K562 (cell line): ENCODE measurements around the gene C1QC. TPM values are rescaled to one million over a fixed set of nuclear protein-coding genes. Genes with fewer than 3 reads are reported as not detected.

Experiments
- ATAC-seq: fragments of 200-7000 bp; cut with Tn5 transposase; 3 replicates; pipeline ENCODE4 v1.9.1; 2020; ENCODE audit warnings: moderate library complexity
- BruUV-seq: library from RNA; stranded (reverse); fragments of 400-500 nt; replicated peaks from 2 replicates; lab custom pipeline; 2021; lab: Mats Ljungman, UMichigan
- CTCF ChIA-PET: fragments of 300-600 bp; formaldehyde crosslinking; extraction: SDS; loops from one replicate; lab custom pipeline; 2021; ENCODE audit warnings: low intra/inter-chr PET ratio; lab: Yijun Ruan, JAX
- POLR2A ChIA-PET: fragments of 300-600, 350-650 bp; sonication (Branson Sonifier 250); formaldehyde crosslinking; extraction: SDS; loops from one replicate; lab custom pipeline; 2021; ENCODE audit warnings: antibody characterized with exemption, inconsistent platforms; lab: Yijun Ruan, JAX
- DNase-seq, 4 experiments: peaks; one replicate each; pipeline versions ENCODE4 v3.0.0 to v3.0.0-alpha.2; 2011 to 2018; ENCODE audit warnings: low spot score in 3 of 4, mixed read lengths in 3 of 4; ENCODE audit errors: extremely low read depth in 1 of 4
- FAIRE-seq: peaks from 2 replicates; lab custom pipeline; 2011; peaks lifted over from hg19 to GRCh38; lab: Jason Lieb, UNC
- H2AFZ ChIP-seq: 2 replicates; pipeline ENCODE4 v1.6.0; 2011; ENCODE audit warnings: low read depth, low read length, control low read depth, inconsistent platforms
- H3K27ac ChIP-seq: fragments of 200-600 bp; 3 replicates; pipeline ENCODE4 v1.8.0; 2011; ENCODE audit warnings: low read depth, mild to moderate bottlenecking, control low read depth, inconsistent platforms, low read length, moderate library complexity, mixed read lengths; ENCODE audit errors: extremely low read depth
- H3K27me3 ChIP-seq, 2 experiments: fragments of 300-600 bp in 1 of 2; 2 replicates in 1 of 2; 3 replicates in 1 of 2; pipeline versions ENCODE4 v1.6.0 to v1.8.0; 2011; ENCODE audit warnings: inconsistent platforms in 2 of 2, low read length in 2 of 2, mild to moderate bottlenecking in 1 of 2, mixed read lengths in 1 of 2, moderate library complexity in 1 of 2; ENCODE audit not compliant: control insufficient read depth in 2 of 2, insufficient read depth in 2 of 2
- H3K36me3 ChIP-seq: fragments of 300-600 bp; 3 replicates; pipeline ENCODE4 v1.8.0; 2011; ENCODE audit warnings: mild to moderate bottlenecking, low read length, inconsistent platforms; ENCODE audit not compliant: control insufficient read depth, insufficient read depth
- H3K4me1 ChIP-seq, 2 experiments: fragments of 200-600 bp in 1 of 2; replicated peaks in 1 of 2; 2 replicates in 1 of 2; 3 replicates in 1 of 2; pipeline versions ENCODE4 v1.5.1 to v1.8.0; 2011; ENCODE audit warnings: inconsistent platforms in 2 of 2, low read length in 2 of 2, mild to moderate bottlenecking in 1 of 2, mixed read lengths in 1 of 2, moderate library complexity in 1 of 2; ENCODE audit not compliant: control insufficient read depth in 2 of 2, insufficient read depth in 2 of 2
- H3K4me2 ChIP-seq: 2 replicates; pipeline ENCODE4 v1.6.1; 2011; ENCODE audit warnings: low read length, control low read depth, inconsistent platforms, mixed read lengths; ENCODE audit not compliant: insufficient read depth
- H3K4me3 ChIP-seq: fragments of 200-600 bp; sonication (generic), shearing (Covaris generic); 2 replicates; pipeline ENCODE4 v1.5.1; 2016; ENCODE audit warnings: control low read depth, inconsistent platforms
- H3K79me2 ChIP-seq: fragments of 200-600 bp; 3 replicates; pipeline ENCODE4 v1.8.0; 2011; ENCODE audit warnings: low read length, inconsistent platforms; ENCODE audit not compliant: control insufficient read depth, insufficient read depth
- H3K9ac ChIP-seq, 2 experiments: 2 replicates each; pipeline versions ENCODE4 v1.6.0 to v1.6.1; 2011; ENCODE audit warnings: low read depth in 2 of 2, low read length in 2 of 2, control low read depth in 1 of 2, inconsistent platforms in 1 of 2, mild to moderate bottlenecking in 1 of 2, mixed read lengths in 1 of 2; ENCODE audit not compliant: insufficient read depth in 1 of 2
- H3K9me1 ChIP-seq: one replicate; pipeline ENCODE4 v1.6.0; 2011; ENCODE audit warnings: inconsistent platforms, mild to moderate bottlenecking, low read length, moderate library complexity; ENCODE audit not compliant: control insufficient read depth, insufficient read depth
- H3K9me3 ChIP-seq: replicated peaks from 2 replicates; pipeline ENCODE4 v1.5.1; 2011; ENCODE audit warnings: low read depth, low read length, inconsistent platforms; ENCODE audit not compliant: control insufficient read depth, insufficient read depth
- H4K20me1 ChIP-seq: replicated peaks from 2 replicates; pipeline ENCODE4 v1.6.1; 2011; ENCODE audit warnings: low read length, inconsistent platforms, mixed read lengths; ENCODE audit not compliant: control insufficient read depth, insufficient read depth
- EHMT2 ChIP-seq: fragments of 450-650 bp; IDR thresholded peaks from 2 replicates; pipeline ENCODE4 v1.6.1; 2018; ENCODE audit warnings: antibody characterized with exemption
- ETV1 ChIP-seq: fragments of 450-650 bp; conservative IDR thresholded peaks from 2 replicates; pipeline ENCODE4 v1.6.1; 2016; ENCODE audit warnings: missing genetic modification characterization, control low read depth, low read depth, missing compliant biosample characterization
- FOXA3 ChIP-seq, 2 experiments: fragments of 450-650 bp in 1 of 2; sonication (generic) in 1 of 2; formaldehyde crosslinking; IDR thresholded peaks in 1 of 2; conservative IDR thresholded peaks in 1 of 2; 2 replicates each; pipeline versions ENCODE4 v1.4.0 to v1.8.0; 2020 to 2022; ENCODE audit warnings: mild to moderate bottlenecking in 2 of 2, missing genetic modification reagents in 1 of 2
- MIER1 ChIP-seq: fragments of 450-650 bp; IDR thresholded peaks from 2 replicates; pipeline ENCODE4 v1.6.1; 2016; ENCODE audit warnings: antibody characterized with exemption, mild to moderate bottlenecking, low read depth
- PHTF2 ChIP-seq: fragments of 250-450 bp; sonication (Bioruptor Pico); IDR thresholded peaks from 2 replicates; pipeline ENCODE4 v1.5.0; 2021; ENCODE audit warnings: mild to moderate bottlenecking
- PRMT5 ChIP-seq: sonication (generic); formaldehyde crosslinking; IDR thresholded peaks from 2 replicates; pipeline ENCODE4 v1.5.0; 2020; ENCODE audit warnings: missing genetic modification reagents
- RCOR1 ChIP-seq, 2 experiments: IDR thresholded peaks; 2 replicates each; pipeline ENCODE4 v1.6.1; 2012; ENCODE audit warnings: low read depth in 2 of 2, low read length in 2 of 2, borderline replicate concordance in 1 of 2, improper control_type of control experiment in 1 of 2
- SP1 ChIP-seq: sonication (generic); formaldehyde crosslinking; IDR thresholded peaks from 2 replicates; pipeline ENCODE4 v1.8.1; 2022; ENCODE audit warnings: mild to moderate bottlenecking, missing genetic modification reagents
- TARDBP ChIP-seq: fragments of 450-650 bp; IDR thresholded peaks from 2 replicates; pipeline ENCODE4 v1.6.1; 2016
- TGIF2 ChIP-seq: sonication (generic); formaldehyde crosslinking; IDR thresholded peaks from 2 replicates; pipeline ENCODE4 v1.8.1; 2022; ENCODE audit warnings: mild to moderate bottlenecking, missing genetic modification reagents, moderate library complexity
- ZNF354B ChIP-seq: fragments of 250-450 bp; sonication (Bioruptor Pico); IDR thresholded peaks from 2 replicates; pipeline ENCODE4 v1.4.0; 2020
- ZNF79 ChIP-seq: fragments of 250-450 bp; sonication (Bioruptor Pico); IDR thresholded peaks from 2 replicates; pipeline ENCODE4 v1.4.0; 2020; ENCODE audit warnings: low read depth, mild to moderate bottlenecking, moderate library complexity
- WGBS: fragments of 100-300 bp; shearing (Covaris generic); methylation state at CpG from one replicate; pipeline ENCODE4 v1.1.6; 2016; ENCODE audit warnings: low coverage, mixed read lengths; ENCODE audit not compliant: insufficient coverage; ENCODE audit errors: missing lambda C conversion rate; 5-methylcytosine and 5-hydroxymethylcytosine counted together
- in situ Hi-C: fragments of 300-500 bp; cut with MboI; formaldehyde crosslinking; loops from 4 replicates; pipeline ENCODE4 v1.15.0; 2018; ENCODE audit warnings: inconsistent platforms, mixed read lengths
- intact Hi-C: fragments of 100-400 bp; cut with micrococcal nuclease; formaldehyde crosslinking; loops from 2 replicates; pipeline ENCODE4 v1.14.2; 2022
- polyA plus RNA-seq, 8 experiments: library from polyadenylated mRNA; depleted of rRNA in 4 of 8; stranded (reverse) in 5 of 8; unstranded in 3 of 8; fragments of >200 nt; fragmentation: Nextera tagmentation in 2 of 8; fragmentation: Illumina TruSeq in 1 of 8; extraction: Ambion mirVana in 2 of 8; extraction: Trizol in 1 of 8; gene quantifications; 2 replicates each; pipeline versions ENCODE4 v1.2.1 to v1.2.3, GENCODE V29; 2011 to 2014; ENCODE audit warnings: inconsistent platforms in 1 of 8, missing spikeins in 1 of 8
- total RNA-seq, 7 experiments: library from RNA; depleted of rRNA in 6 of 7; stranded (reverse); fragments of >200 nt in 6 of 7; fragmentation: Illumina TruSeq in 2 of 7; extraction: Trizol in 2 of 7; gene quantifications; 2 replicates each; pipeline versions ENCODE4 v1.2.1 to v1.2.3, GENCODE V29; 2011 to 2021; ENCODE audit warnings: low replicate concordance in 1 of 7
- TF ChIP-seq, protein P1 (sequence below): sonication (generic); formaldehyde crosslinking; IDR thresholded peaks from 2 replicates; pipeline ENCODE4 v1.8.0; 2022; ENCODE audit warnings: mild to moderate bottlenecking, missing genetic modification reagents

The C1QC gene
- total and polyA plus RNA-seq, 9 of the 15 experiments (the other 6 are each of a cell fraction or from before 2014, with no cell fraction given) = 0.69 TPM; not detected in 8

DNA sequence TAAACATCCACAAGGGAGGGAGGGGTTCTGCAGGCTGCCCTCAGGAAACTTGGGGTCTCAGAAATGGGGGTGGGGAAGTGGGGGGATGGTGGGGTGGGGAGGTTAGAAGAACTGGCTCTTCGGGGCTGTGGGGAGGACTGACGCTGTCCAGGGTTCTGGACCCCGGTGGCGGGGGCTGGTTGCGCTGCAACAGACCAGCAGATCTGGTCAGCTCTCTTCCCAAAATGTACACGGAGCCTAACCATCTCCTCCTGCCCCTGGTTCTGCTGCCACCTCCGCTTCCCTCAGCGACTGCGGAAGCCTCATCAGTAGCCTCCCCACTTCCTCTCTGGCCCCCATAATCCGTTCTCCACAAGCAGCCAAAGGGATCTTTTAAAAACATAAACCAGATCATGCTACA is 36.3 kb upstream of the C1QC start (continued):
- TF ChIP-seq MIER1 (peak; percentile 77; the same call in 1 of the 2 replicates), PRMT5 (CRISPR knock-in tag) (peak; percentile 29; the same call in 1 of the 2 replicates), FOXA3 (CRISPR knock-in tag; conservative IDR thresholded peaks at IDR 0.05 in 1 of 2, IDR thresholded peaks at IDR 0.05 in 1 of 2) (no peak), EHMT2 (peak; percentile 71; the same call in 1 of the 2 replicates)

GRCh38 chr1:22608361-22608760 is 35.1 kb upstream of the C1QC start:
- no TSS peak for BruUV-seq
- POLR2A ChIA-PET = no interaction called here
- in situ Hi-C loops = no loop called here
- peaks cover 25% of the 10 kb centered on the region for H4K20me1 ChIP-seq
- ATAC-seq (no peak), DNase-seq (no peak), FAIRE-seq (no peak)
- TF ChIP-seq ZNF79 (CRISPR knock-in tag) (no peak), SP1 (CRISPR knock-in tag) (no peak), PHTF2 (CRISPR knock-in tag) (no peak), TGIF2 (CRISPR knock-in tag) (no peak), RCOR1 (IDR thresholded peaks at IDR 0.05; ENCODE audit: borderline replicate concordance in 1 of 2, low read depth in 2 of 2, low read length in 2 of 2) (no peak), ZNF354B (CRISPR knock-in tag) (no peak), TARDBP (no peak), ETV1 (tag) (no peak)
- TF ChIP-seq, protein P1, sequence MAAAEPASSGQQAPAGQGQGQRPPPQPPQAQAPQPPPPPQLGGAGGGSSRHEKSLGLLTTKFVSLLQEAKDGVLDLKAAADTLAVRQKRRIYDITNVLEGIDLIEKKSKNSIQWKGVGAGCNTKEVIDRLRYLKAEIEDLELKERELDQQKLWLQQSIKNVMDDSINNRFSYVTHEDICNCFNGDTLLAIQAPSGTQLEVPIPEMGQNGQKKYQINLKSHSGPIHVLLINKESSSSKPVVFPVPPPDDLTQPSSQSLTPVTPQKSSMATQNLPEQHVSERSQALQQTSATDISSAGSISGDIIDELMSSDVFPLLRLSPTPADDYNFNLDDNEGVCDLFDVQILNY (CRISPR knock-in tag) = no peak
- no peak overlapping the region for H2AFZ ChIP-seq
- H3K9me1 ChIP-seq = no peaks in the 10 kb centered on the region
- H3K4me1 ChIP-seq = no peaks in the 10 kb centered on the region; a peak in 1 of 5 replicates
- no peak overlapping the region for H3K4me2 ChIP-seq
- peaks cover 4 to 22% of the 10 kb centered on the region in 2 experiments; a peak in 3 of 5 replicates for H3K27me3 ChIP-seq
- H3K36me3 ChIP-seq = no peaks in the 10 kb centered on the region
- no peak overlapping the region for H3K4me3 ChIP-seq
- no peak overlapping the region for H3K9ac ChIP-seq
- intact Hi-C loops = no loop called here
- H3K27ac ChIP-seq = no peak overlapping the region
- 0% methylated on average over 3 of the region's 3 CpGs for WGBS
- H3K9me3 ChIP-seq = no peaks in the 10 kb centered on the region
- H3K79me2 ChIP-seq = no peaks in the 10 kb centered on the region
- CTCF ChIA-PET = no interaction called here
